HepG2 (cell line): ENCODE data around the gene TAF9B. TPM values are rescaled to one million over a fixed set of nuclear protein-coding genes. Genes with fewer than 3 reads are reported as not detected.

Experiments used
- ATM ChIP-seq: fragments of 450-650 bp; IDR thresholded peaks from 2 replicates; pipeline ENCODE4 v1.7.1; 2017; ENCODE audit warnings: mild to moderate bottlenecking, borderline replicate concordance
- DPF2 ChIP-seq: sonication (generic); formaldehyde crosslinking; IDR thresholded peaks from 2 replicates; pipeline ENCODE4 v1.4.0; 2020; ENCODE audit warnings: mild to moderate bottlenecking, low read depth, missing genetic modification reagents, borderline replicate concordance
- HIC2 ChIP-seq: sonication (generic); formaldehyde crosslinking; IDR thresholded peaks from 2 replicates; pipeline ENCODE4 v1.9.0; 2022; ENCODE audit warnings: low read depth, missing genetic modification reagents
- HIVEP1 ChIP-seq: sonication (generic); formaldehyde crosslinking; IDR thresholded peaks from 2 replicates; pipeline ENCODE4 v1.4.0; 2020; ENCODE audit warnings: mild to moderate bottlenecking, missing genetic modification reagents
- HNF1B ChIP-seq: sonication (generic); formaldehyde crosslinking; IDR thresholded peaks from 2 replicates; pipeline ENCODE4 v1.5.1; 2020; ENCODE audit warnings: mild to moderate bottlenecking, moderate library complexity, missing genetic modification reagents
- HOXD1 ChIP-seq: sonication (generic); formaldehyde crosslinking; IDR thresholded peaks from 2 replicates; pipeline ENCODE4 v1.5.0; 2020; ENCODE audit warnings: missing genetic modification reagents
- KAT2B ChIP-seq: fragments of 150-350 bp; IDR thresholded peaks from 2 replicates; pipeline ENCODE4 v1.6.1; 2014; ENCODE audit warnings: low read depth, low read length, borderline replicate concordance
- KMT2A ChIP-seq: sonication (generic); formaldehyde crosslinking; IDR thresholded peaks from 2 replicates; pipeline ENCODE4 v1.4.0; 2020; ENCODE audit warnings: missing genetic modification reagents
- MEF2D ChIP-seq: sonication (generic); formaldehyde crosslinking; IDR thresholded peaks from 2 replicates; pipeline ENCODE4 v1.5.1; 2020; ENCODE audit warnings: mild to moderate bottlenecking, missing genetic modification reagents
- MNT ChIP-seq: fragments of 450-650 bp; IDR thresholded peaks from 2 replicates; pipeline ENCODE4 v1.6.1; 2016
- MTF1 ChIP-seq: sonication (generic); formaldehyde crosslinking; IDR thresholded peaks from 2 replicates; pipeline ENCODE4 v1.5.0; 2020; ENCODE audit warnings: missing genetic modification reagents
- NBN ChIP-seq: fragments of 450-650 bp; conservative IDR thresholded peaks from 2 replicates; pipeline ENCODE4 v1.6.1; 2017
- NFIC ChIP-seq: IDR thresholded peaks from 2 replicates; pipeline ENCODE4 v1.6.1; 2012; ENCODE audit warnings: mild to moderate bottlenecking, low read length, inconsistent platforms
- ZBTB25 ChIP-seq: IDR thresholded peaks from 2 replicates; pipeline ENCODE4 v1.6.1; 2018; ENCODE audit warnings: missing genetic modification reagents
- ZBTB4 ChIP-seq: sonication (generic); formaldehyde crosslinking; IDR thresholded peaks from 2 replicates; pipeline ENCODE4 v1.4.0; 2020; ENCODE audit warnings: missing genetic modification reagents, mild to moderate bottlenecking, borderline replicate concordance
- ZFP82 ChIP-seq: sonication (generic); formaldehyde crosslinking; IDR thresholded peaks from 2 replicates; pipeline ENCODE4 v1.5.1; 2020; ENCODE audit warnings: mild to moderate bottlenecking, missing genetic modification reagents, borderline replicate concordance
- ZNF224 ChIP-seq: sonication (generic); formaldehyde crosslinking; IDR thresholded peaks from 2 replicates; pipeline ENCODE4 v1.5.0; 2020; ENCODE audit warnings: mild to moderate bottlenecking, missing genetic modification reagents
- ZNF30 ChIP-seq: sonication (generic); formaldehyde crosslinking; IDR thresholded peaks from 2 replicates; pipeline ENCODE4 v1.5.0; 2020; ENCODE audit warnings: mild to moderate bottlenecking, missing genetic modification reagents
- ZNF350 ChIP-seq: sonication (generic); formaldehyde crosslinking; IDR thresholded peaks from 2 replicates; pipeline ENCODE4 v1.4.0; 2020; ENCODE audit warnings: mild to moderate bottlenecking, low read depth, missing genetic modification reagents, borderline replicate concordance
- ZNF75D ChIP-seq: sonication (generic); formaldehyde crosslinking; IDR thresholded peaks from 2 replicates; pipeline ENCODE4 v1.8.1; 2023; ENCODE audit warnings: missing genetic modification reagents, mild to moderate bottlenecking, borderline replicate concordance
- polyA plus RNA-seq, 8 experiments: library from polyadenylated mRNA; depleted of rRNA in 3 of 8; stranded (reverse) in 7 of 8; unstranded in 1 of 8; fragments of >200 nt; fragmentation: Illumina TruSeq in 4 of 8; extraction: Trizol in 4 of 8; gene quantifications; 2 replicates each; pipeline versions ENCODE4 v1.2.1 to v1.2.3, GENCODE V29; 2011 to 2016; ENCODE audit warnings: low read depth in 4 of 8, missing spikeins in 1 of 8, mixed read lengths in 1 of 8; ENCODE audit not compliant: insufficient read depth in 1 of 8
- total RNA-seq, 5 experiments: library from RNA; depleted of rRNA; stranded (reverse); fragments of >200 nt; fragmentation: Illumina TruSeq; extraction: Trizol; gene quantifications; 2 replicates each; pipeline ENCODE4 v1.2.3, GENCODE V29; 2016; ENCODE audit warnings: low read depth in 1 of 5

The TAF9B gene
- total and polyA plus RNA-seq, 2 of the 13 experiments (the other 11 are each of a cell fraction or from before 2014, with no cell fraction given): 10.8 to 15.2 TPM

GRCh38 chrX:78103623-78104446 is 35.6 kb downstream of the TAF9B start, which contains the start of gene PGK1 (continued):
- no peak for TF ChIP-seq ZBTB4
- TF ChIP-seq ATM: no peak
- TF ChIP-seq KMT2A (CRISPR knock-in tag): peak; percentile 56
- TF ChIP-seq MTF1: no peak
- TF ChIP-seq HNF1B (CRISPR knock-in tag): peak; percentile 80
- peak; percentile 80; the same call in 1 of the 2 replicates for TF ChIP-seq ZBTB25 (CRISPR knock-in tag)
- TF ChIP-seq HOXD1 (CRISPR knock-in tag): peak; percentile 68; the same call in 1 of the 2 replicates
- peak; percentile 49; the same call in 1 of the 2 replicates for TF ChIP-seq ZNF350 (CRISPR knock-in tag)
- TF ChIP-seq HIVEP1 (CRISPR knock-in tag): peak; percentile 76
- TF ChIP-seq NFIC: no peak
- no peak for TF ChIP-seq ZNF224
- TF ChIP-seq MEF2D (CRISPR knock-in tag): peak; percentile 91
- no peak for TF ChIP-seq ZNF30 (CRISPR knock-in tag)
- TF ChIP-seq NBN: no peak
- no peak for TF ChIP-seq KAT2B
- TF ChIP-seq ZFP82: no peak
- TF ChIP-seq HIC2 (CRISPR knock-in tag): 0 out of 2 replicates have a peak, but pooled peaks have one; percentile 15
- TF ChIP-seq DPF2 (CRISPR knock-in tag): no peak
- peak; percentile 45; the same call in 1 of the 2 replicates for TF ChIP-seq MNT
- no peak for TF ChIP-seq ZNF75D (CRISPR knock-in tag)
